HG02981 (cell line): ENCODE data around the gene ARID2.

Experiments
- ATAC-seq: cut with Tn5 transposase; IDR thresholded peaks from one replicate; pipeline ENCODE4 v1.9.1; 2021; ENCODE audit warnings: mild to moderate bottlenecking, moderate library complexity; ENCODE audit not compliant: unreplicated experiment

The ARID2 gene

DNA sequence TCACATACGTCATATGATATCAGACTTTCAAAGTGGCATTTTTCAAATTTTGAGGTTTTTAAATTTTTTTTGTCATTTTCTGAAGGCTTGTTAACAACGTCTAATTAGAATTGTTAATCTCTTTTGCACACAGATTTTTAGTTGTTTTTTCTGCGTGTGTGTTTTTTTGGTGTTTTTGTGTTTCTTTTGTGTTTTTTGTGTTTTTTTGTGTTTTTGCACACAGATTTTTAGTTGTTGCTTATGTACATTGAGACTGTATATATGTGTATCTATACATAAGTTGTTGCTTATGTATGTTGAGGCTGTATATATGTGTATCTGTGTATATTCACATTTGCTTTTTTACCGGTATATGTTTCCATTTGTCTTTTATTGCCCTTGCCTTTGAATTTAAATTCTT, 30.8 kb downstream of the ARID2 start:
- no peak for ATAC-seq

DNA sequence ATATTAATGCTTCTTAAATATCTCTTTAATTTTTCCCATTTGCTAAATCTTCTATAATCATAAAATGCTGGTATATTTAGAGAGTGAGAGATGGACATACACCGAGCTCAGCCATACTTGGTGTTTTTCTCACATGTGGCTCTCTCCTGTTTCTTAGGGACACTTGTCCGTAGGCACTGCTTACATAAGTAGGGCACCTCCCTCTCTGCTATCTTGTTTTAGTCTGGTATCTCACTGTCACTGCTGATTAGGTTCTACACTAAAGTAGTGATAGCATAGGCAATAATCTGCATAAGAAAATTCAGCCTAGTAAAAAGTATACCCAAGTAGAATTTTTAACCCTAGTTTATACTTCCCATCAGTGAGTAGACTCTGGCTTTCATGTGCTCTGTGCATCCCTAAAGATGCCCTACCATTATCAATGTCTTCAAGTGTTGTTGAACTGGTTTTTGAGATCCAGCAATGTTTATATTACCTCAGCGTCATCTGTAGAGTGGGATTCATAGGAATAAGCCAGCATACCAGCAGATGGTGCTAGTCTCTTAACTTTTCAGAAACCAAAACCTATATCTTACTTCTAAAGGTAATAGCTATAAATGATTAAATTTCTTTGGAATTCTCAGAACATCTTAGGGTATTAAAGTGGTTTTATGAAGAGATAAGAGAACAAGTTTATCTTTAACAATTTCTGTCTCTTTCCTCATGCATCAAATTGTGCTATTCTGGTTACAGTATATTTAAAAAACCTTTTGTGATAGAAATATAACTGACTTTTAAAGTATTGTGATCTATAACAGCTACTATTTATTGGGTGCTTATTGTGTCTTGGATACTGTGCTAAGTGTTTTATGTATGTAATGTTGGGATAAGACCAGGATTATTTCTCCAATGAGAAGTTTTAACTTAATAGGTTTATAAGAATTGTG, 32.9 kb downstream of the ARID2 start:
- ATAC-seq: no peak

- no peak for ATAC-seq
Measured at GRCh38 chr12:45763381-45763780, 33.9 kb downstream of the ARID2 start.

GRCh38 chr12:45768194-45768593, 38.7 kb downstream of the ARID2 start:
- ATAC-seq: no peak

- ATAC-seq: no peak
Measured at GRCh38 chr12:45773747-45774146, 44.2 kb downstream of the ARID2 start.

DNA sequence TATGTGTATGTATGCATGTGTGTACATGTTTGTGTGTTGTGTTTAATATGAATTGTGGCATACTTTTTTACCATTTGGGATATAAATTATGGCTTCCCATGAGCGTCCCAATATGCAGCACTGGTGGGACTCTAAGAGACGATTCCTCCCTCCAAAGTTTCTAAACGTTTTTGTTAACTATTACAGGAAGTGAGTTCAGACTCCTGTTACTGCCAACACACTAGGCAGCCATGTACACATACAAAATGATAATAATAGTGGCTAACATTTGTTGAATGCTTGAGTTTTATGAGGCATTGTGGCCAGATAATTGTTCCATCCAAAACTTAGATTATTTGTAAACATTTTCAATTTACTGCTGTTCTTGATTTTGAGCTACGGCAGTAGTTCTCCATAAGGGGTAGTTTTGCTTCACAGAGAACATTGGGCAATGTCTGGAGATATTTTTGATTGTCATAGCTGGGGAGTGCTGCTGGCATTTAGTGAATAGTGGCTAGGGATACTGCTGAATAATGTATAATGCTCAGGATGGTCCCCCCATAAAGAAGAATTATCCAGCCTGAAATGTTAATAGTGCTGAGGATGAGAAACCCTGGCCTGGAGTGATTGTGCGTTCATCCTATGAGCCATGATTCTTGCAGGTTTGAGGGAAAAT, 45.1 kb downstream of the ARID2 start:
- no peak for ATAC-seq

- no peak for ATAC-seq
Measured at GRCh38 chr12:45775465-45775864, 46.0 kb downstream of the ARID2 start.

GRCh38 chr12:45775964-45776363, 46.5 kb downstream of the ARID2 start:
- ATAC-seq: no peak

DNA sequence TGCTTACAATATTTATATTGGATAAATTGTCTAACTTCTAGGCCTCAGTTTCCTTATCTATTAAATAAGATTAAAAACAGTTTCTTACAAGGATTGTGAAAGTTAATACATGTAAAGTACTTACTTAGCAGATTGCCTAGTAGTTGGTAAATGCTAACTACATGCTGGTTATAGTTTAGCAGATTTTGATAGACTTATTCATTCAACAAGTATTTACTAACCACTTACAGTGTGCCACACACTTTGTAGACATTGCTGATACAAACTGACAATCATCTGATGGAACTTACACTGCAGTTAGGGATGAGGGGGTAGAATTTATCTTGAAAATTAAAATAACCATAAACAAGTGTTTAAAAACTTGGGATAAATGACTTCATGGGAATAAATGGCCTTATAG, 50.4 kb downstream of the ARID2 start:
- ATAC-seq: no peak

DNA sequence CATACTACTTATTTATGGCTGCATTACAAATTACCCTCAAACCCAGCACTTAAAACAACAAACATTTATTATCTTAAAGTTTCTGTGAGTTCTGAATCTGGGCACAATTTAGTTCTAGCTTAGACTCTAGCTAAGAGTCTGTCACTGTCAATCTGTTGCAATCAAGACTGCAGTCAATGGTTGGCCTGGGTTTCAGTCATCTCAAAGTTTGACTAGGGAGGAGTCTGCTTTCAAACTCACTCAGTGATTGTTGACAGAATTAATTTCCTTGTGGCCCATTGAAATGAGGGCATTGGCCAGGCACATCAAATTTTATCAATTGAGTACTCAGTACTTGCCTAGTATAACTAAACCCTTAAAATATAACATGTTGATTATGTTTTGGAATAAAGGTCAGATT, 51.6 kb downstream of the ARID2 start:
- no peak for ATAC-seq

- ATAC-seq: no peak
Measured at GRCh38 chr12:45785315-45785714, 55.8 kb downstream of the ARID2 start.

- no peak for ATAC-seq
Measured at GRCh38 chr12:45789025-45789424, 59.5 kb downstream of the ARID2 start.

DNA sequence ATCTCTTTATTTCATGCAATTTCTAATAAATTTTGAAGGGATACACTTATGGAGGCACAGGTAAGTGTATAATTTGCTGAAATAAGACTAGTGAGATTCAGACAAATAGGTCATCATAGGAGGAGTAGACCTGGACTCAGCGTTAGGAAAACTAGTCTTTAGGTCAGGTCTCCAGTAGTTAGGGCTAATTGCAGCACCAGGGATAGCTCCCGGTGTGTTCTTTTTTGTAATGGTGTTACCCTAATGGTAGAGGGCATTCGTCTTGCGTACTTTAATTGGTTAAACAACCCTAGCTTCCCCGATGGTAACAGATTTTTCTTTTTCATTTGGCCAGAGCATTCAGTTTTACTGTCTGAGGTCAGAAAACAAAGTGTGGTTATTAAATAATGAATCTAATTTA, 64.9 kb downstream of the ARID2 start:
- ATAC-seq: no peak

DNA sequence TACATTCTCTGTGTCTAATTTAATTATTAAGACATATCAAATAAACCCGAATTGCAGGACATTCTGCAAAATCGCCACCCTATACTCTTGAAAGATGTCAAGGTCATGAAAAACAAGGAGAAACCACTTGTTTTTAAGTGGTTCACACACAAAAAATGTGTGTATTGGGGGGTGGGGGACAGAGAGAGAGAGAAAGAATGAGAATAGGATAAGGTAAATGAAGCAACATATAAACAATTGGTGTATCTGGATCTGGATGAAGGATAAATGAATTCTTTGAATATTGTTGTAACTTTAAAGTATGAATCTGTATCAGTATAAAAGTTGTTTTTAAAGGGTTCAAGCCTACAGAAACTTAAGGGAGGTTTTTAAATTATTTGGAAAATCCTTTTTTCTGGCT, 72.1 kb downstream of the ARID2 start:
- no peak for ATAC-seq

GRCh38 chr12:45803111-45803510, 73.6 kb downstream of the ARID2 start:
- no peak for ATAC-seq

DNA sequence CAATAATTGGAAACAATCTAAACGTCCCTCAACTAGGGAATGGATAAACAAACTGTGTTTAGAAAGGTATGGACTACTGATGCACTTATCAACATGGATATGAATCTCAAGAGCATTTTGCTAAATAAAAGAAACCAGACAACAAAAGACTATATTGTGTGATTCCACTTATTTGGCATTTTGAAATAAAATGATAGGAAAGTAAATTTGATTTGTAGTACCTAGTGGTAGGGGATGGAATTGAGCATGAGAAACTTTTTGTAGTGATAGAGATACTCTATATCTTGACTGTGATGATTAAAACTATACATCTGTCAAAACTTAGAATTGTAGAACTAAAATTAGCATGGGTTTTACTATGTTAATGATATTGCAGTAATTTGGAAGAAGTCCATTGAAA, 87.1 kb downstream of the ARID2 start:
- no peak for ATAC-seq

DNA sequence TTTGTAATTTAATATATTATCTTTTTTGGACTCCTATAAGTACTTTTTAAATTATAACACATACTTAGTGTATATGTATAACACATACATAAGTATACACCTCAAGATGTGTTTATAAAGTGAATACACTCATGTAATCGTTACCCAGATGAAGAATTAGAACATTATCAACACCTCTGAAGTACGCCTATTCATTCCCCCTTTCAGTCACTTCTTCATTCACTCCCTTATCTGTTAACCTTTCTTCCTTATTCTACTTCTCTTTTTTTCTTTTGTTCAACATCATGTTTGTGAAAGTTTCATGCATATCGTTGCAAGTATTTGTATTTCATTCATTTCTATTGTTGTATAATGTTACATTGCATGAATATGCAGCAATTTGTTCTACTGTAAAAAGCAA, 98.5 kb downstream of the ARID2 start:
- ATAC-seq: no peak

GRCh38 chr12:45828402-45828801, 98.9 kb downstream of the ARID2 start:
- no peak for ATAC-seq

GRCh38 chr12:45831590-45831989, 102.1 kb downstream of the ARID2 start:
- no peak for ATAC-seq

- no peak for ATAC-seq
Measured at GRCh38 chr12:45833401-45833800, 103.9 kb downstream of the ARID2 start.

DNA sequence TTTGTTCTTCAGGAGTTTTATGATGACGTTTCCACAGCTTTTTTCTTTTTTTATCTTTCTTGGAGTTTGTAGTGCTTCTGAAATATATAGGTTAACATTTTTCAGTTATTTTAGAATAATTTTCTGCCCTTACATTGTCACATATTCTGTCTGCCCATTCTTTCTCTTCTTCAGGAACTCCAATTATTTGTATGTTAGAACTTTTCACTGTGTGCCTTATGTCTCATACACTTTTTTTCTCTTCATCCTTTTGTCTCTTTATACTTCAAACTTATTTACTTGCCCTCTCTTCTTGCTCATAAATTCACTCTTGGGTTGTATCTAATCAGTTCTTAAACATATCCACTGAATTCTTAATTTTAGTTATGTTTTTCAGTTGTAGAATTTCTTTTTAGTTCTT, 105.3 kb downstream of the ARID2 start:
- no peak for ATAC-seq

GRCh38 chr12:45839917-45840316, 110.4 kb downstream of the ARID2 start:
- no peak for ATAC-seq
